ENCODE measurements around the gene FAM107B.
A peak's percentile ranks its signal among the peaks of the same experiment; 100 is the strongest.
"Not testable (repeated sequence)": the region's sequence is repeated elsewhere in the genome, so short reads cannot be mapped to it uniquely, and the experiment has no call there.

The FAM107B gene

DNA sequence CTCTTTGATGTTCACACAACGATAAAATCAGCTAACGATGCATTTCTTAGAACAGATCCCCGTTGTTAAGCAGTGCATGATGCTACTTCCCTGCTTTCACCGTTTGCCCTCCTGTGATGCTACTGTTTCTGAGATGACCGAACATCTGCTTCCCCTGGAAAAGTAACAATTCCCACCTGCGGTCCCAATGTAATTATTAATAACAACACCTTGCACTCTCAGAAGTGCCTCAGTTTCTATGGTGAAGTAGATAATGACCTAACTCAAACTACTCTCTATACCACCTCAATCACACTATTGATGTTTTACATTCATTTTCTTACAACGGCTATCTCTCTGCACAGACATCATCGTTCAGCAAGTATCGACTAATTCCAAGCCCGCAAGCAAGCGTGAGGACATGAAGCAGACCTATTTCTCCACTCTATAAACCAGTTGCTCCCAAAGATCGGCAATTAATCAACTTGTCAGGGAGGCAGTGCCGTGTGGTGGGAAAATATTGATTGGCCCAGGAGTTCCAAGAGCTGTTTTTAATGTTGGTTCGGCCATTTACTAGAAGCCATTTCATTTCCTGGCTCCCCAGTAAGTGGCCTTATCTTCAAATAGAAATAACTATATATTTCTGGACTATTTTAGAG is 42.7 kb downstream of the FAM107B start:
- DNase-seq = no peak

DNA sequence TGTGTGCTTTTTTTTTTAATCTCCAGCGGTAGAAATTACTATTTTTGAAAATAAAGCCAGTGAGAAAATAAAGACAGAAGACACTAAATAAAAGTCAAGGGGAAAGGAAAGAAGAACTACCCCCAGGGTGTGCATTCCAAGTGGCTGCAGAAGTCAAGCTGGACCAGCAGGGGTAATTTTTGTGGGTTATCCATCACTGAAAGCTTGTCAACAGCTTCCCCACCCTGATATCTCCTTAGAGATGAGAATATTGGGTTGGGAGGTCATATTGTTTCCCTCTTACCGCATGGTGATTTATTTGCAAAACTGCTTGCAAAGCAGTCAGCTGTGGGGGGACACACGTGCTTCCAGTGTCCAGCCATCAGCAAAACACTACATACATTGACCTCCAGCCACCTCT is 46.4 kb downstream of the FAM107B start:
- DNase-seq = peak; percentile 42

DNA sequence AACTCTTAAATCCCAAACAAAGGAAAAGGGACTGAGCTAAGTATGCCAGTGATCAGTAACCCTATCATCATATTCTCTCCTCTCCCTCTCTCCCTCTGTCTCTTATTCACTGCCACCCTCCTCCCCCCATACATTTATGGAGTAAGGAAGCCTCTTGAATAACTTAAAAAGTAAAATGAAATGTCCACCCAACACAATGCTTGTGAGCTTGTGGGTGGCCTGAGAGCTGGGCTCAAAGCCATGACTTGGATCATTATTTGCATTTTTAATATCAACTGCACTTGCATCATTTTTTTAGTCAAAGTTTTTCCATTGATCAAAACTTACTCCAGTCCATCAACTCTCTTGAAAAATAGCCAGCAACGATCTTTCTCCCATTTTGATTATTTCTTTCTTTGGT is 46.8 kb downstream of the FAM107B start:
- DNase-seq = peak; percentile 18

DNA sequence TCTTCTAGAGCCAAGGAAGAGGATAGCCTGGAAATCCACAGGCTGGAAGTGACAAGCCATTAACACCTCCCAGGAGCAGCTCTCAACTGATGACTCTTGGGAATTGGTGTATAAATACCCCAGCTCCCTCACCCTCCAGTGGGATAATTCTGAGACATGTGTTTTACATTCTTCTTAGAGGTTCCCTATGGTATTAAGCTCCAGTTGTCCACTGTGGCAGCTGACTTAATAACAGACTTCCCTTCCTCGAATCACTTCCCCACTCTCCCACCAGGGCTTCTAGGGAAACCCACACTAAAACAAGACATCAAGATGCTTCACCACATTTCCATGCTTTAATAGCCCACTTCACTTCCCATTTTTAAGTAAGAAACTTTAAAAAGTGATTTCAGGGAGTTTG is 47.2 kb downstream of the FAM107B start:
- peak; percentile 21 for DNase-seq

DNA sequence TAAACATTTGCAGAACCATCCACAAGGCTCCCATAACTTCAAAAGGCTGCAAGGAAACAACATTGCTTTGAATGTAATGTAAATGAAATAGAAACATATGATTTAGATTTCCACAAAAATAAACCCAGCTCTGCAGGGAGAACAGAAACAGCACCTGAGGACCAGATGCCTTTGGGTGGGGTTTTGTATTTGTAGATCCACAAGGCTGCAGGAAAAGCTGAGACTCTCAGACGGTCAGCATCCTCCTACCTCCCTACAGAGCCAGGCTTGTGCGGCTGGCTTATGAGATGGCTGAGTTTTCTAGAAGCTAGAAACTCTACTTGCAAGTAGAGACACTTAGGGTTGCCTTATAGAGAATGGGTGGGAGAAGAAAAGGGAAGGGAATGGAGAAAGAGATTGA is 49.8 kb downstream of the FAM107B start:
- no peak for DNase-seq

DNA sequence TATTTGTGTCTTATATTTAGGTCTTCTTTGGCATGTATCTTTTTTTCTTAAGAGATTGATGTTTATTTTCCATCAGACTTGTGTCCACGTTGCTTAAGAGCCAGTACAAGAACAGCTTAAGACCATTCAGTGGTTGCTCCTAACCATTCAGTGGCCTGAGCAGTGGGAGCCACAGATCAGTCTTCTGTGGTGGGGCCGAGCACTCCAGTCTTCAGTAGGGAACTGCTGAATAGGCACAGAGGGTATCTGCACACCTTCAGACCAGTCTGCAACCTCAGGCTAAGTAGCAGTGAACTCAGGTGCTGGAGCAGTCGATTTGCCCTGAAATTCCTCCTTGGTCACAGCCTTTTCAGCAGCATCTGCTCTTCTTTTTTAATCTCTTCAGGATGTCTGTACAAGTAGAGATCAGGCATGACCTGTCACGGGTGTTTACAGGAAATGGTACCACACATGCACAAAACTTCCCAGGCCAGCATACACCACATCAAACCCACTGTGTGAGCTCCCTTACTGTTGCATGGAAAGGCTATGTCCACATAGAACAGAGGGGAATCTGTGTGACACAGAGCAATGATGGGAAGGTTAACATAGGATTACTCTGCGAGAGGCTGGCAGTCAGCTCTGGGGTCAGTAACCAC is 51.5 kb downstream of the FAM107B start:
- DNase-seq = no peak

DNA sequence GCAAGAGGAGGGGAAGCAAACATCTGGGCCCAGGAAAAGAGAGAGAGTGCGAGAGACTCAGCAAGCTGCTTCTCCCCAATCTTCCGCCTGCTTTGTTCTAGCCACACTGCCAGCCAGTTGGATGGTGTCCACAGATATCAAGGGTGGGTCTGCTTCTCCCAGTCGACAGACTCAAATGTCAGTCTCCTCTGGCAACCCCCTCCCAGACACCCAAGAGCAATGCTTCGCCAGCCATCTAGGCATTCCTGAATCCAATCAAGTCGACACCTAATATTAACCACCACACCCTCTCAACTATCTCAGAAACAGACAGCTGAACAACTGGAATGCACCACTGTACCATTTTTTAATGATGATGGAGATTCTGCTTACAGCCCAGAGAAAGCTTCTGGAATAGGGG is 57.1 kb downstream of the FAM107B start:
- DNase-seq = no peak

DNA sequence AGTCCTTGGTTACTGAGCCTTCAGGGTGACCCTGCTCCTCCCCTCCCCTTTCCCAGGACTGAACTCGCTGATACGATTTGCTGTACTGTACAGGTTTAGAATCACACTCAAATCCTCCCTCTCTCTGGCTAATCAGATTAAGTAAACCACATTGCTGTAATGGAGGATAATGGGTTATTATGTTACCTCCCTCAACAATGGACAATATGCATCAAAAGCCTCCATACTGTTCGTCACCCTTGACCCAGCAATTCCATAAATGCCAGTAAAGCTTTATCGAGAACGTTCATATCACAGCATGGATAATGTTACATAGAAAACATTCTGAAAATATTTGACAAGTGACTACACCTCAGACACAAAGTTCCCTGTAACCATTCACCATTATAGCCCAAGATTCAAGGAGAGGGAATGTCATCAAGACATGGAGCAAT is 61.7 kb downstream of the FAM107B start:
- peak; percentile 26 for DNase-seq

DNA sequence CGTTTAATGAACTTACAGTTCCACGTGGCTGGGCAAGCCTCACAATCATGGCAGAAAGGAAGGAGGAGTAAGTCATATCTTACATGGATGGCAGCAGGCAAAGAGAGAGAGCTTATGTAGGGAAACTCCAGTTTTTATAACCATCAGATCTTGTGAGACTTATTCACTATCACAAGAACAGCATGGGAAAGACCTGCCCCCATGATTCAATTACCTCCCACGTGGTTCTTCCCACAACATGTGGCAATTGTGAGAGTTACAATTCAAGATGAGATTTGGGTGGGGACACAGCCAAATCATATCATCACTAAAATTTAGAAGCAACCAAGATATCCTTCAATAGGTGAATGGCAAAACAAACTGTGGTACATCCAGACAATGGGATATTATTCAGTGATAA is 65.4 kb downstream of the FAM107B start:
- DNase-seq = not testable (repeated sequence)

DNA sequence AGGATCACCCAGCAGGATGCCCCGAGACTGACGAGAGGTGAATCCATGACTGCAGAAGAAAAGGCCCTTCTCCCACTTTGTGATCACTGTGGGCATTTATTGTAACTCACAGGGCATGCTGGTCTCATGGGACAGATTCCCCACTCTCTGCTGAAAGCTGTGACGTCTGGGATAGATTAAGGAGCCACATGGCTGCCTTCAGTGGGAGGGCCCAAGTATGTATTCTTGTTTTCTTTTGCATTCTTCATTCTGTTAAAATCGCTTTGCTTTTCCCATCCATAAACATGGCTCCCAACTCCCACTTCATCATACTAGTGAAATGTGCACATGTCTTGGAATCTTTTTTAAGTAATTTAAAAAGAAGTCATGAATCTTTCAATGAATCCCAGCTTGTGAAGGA is 67.2 kb downstream of the FAM107B start:
- peak; percentile 85 for DNase-seq

DNA sequence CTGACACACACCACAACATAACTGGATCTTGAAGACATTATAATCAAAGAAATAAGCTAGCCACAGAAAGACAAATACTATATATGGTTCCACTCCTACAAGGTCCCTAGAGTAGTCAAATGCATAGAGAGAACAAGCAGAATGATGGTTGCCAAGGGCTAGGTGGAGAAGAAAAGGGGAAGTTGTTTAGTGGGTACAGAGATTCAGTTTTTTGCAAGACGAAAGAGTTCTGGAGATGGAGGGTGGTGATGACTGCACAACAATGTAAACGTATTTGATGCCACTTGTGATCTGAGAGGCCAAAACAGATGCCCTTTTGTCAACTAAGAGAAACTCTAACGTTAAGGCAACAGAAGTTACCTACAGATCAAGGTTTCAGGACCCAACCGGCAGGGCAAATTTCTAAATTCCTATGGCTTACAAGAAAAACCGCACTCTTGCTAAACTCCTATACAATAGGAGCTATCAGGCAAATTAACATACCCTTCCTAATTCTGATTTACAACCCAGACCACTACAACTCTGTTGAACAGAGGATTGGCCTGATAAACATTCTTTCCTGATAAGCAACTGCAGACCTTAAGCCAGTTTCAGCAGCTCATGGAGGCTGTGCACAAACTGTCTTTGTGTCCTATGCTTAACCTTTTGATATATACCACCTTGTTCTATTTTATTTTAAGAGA is 69.0 kb downstream of the FAM107B start:
- DNase-seq = no peak

DNA sequence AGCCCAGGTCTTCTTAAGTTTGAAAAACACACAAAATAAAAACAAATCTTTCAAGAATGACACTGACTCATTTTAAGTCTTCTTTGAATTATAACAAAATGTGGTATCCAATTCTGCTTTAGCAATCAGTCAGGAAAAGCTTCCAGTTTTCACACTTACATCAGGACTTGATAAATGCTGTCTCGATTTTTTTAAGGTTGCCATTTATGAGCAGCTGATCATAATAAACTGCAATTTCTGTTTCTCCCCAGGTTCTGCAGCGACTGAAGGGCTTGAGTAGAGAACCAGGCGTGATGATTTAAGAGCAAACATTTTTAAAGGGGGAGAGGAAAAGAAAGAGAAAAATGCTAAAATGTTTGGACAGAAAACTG is 71.1 kb downstream of the FAM107B start:
- DNase-seq = no peak

DNA sequence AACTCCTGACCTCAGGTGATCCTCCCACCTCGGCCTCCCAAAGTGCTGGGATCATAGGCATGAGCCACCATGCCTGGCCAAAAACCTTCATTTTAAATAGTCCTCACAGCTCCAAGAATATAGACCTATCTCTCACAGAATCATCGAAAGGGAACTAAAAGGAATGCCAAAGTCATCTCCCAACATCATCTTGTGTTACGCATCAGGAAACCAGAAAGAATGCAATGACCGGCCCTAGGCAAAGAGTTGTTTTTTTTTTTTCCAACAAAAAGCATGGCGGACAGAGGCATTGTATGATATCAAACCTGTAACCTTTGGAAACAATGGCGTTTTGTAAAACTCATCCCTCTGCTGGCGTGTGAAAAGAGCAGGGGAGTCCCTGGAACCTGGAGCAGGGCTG is 73.2 kb downstream of the FAM107B start:
- DNase-seq = no peak

DNA sequence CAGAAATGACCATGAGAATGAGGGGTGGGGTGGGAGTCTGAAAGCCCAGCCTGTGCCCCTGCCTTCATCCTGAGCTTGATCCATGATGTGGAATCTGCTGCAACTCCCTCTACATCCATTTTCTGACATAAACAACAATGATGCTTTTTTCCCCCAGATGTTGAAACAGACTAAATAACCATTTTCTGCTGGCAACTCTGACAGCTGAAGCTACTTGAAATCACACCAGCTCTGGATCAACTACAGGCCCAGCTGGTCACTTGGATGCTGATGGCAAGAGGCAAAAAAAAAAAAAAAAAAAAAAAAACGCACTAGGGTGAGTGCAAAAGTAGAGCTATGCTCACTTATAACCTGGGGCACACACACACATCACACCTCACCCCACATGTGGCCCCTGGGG is 74.2 kb downstream of the FAM107B start:
- no peak for DNase-seq

DNA sequence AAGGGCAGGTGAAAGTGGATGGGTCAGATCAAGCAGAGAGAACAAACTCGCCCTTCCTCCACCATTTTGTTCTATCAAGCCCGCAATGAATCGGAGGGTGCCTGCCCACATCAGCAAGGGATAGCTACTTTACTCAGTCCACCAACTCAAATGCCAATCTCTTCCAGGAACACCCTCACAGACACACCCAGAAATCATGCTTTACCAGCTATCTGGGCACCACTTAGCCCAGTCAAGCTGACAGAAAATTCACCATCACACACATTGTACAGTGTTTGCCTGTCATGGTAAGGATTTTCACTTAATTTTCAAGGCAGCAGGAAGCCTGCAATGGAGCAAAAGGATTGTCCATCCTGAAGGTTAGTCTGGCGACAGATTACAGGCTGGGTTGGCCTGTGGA is 75.2 kb downstream of the FAM107B start:
- DNase-seq = no peak

DNA sequence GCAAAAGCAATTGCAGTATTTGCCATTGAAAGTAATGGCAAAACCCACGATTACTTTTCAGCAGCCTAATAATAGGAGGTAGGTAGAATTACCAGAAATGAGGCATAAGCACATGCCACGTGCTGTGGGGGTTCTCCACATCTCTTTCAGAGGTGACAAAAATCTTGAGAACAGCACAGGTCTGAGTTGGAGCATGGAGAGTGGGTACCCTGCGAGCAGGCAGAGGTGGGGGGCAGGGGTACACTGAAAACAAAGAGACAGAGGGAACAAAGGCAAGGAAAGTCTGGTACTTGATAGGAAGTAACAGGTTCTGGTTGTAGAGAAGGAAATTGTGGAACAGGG is 75.9 kb downstream of the FAM107B start:
- DNase-seq = no peak

DNA sequence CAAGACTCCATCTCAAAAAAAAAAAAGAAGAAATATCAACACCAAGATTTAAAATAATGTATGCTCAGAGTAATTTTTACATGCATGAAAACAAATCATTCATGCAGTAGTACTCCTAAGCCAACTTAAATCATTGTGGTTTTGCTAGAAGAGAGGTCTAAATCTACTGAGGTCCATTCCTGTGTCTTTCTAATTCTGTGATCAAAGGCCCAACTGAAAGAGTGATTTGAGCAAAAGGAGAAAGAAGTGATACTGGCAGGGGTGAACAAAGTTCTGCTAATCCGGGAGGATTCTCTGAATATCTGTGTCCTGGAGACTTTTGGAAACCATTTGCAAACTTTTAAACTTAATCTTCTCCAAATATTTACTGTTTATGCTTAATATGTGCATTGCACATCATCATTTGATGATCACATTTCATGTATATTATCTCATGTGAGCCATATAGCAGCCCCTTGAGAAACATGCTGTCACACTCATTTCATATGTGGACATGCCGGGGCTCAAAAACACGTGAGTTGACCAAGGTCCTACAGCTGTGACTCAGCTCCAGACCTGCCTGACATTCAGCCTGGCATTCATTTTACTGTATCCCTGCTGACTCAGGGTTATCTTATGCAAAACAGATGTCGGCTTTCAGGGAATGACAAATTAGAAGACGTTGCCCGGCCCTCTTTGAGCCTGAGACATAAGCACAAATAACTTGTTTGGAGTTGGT is 76.4 kb downstream of the FAM107B start:
- DNase-seq = peak; percentile 75

DNA sequence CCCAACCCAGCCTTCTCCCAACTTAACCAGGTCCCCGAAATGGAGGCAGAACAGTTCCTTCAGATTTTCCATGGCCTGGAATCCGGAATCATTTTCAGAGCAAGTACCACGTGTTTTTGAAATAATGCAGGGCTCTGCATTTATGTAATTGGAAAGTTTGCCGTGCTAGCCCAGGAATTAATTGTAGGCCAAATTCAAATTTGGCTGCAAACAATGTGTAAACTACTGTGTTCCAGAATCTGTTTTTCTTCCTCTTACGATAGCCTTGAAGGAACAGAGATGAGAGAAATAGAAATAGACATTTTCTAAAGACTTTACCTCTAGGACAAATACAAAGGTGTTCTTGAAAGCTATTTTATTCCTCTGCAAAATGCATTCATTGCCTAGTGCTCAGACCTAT is 77.4 kb downstream of the FAM107B start:
- no peak for DNase-seq

DNA sequence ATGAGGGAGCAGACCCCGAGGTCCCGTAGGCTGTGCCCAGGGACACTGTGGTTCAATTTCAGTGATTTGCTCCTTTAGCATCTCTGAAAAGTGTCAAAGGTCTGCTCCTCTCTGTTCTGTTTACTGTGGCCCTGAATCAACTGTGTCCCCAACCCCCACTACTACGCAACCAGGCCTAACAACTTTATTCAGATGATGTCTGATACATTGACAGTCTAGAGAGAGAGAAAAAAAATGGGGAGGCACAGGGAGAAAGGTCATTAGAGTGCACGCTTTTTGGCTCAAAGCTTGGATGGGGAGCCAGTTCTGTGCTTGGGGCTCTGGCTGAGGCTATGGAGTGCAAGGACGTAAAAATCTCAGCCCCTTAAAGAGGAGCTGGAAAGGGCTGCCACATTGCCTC is 77.9 kb downstream of the FAM107B start:
- no peak for DNase-seq

DNA sequence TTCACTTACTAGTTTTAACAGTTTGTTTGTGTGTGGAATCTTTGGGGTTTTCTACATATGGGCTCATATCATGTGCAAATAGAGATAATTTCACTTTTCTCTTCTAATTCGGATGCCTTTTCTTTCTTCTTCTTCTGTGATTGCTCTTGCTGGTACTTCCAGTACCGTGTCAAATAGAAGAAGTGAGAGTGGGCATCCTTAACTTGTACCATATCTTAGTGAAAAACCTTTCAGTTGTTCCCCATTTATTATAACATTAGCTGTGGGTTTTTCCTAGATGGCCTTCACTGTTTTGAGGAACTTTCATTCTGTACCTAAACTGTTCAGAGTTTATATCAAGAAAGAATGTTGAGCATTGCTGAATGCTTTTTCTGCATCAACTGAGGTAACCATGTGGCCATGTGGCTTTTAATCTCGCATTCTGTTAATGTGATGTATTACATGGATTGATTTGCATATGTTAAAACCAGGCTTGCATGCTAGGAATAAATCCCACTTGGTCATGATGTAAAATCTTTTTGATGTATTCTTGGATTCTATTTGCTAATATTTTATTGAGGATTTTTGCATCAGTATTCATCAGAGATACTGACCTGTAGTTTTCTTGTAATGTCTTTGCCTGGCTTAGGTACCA is 78.7 kb downstream of the FAM107B start:
- no peak for DNase-seq

DNA sequence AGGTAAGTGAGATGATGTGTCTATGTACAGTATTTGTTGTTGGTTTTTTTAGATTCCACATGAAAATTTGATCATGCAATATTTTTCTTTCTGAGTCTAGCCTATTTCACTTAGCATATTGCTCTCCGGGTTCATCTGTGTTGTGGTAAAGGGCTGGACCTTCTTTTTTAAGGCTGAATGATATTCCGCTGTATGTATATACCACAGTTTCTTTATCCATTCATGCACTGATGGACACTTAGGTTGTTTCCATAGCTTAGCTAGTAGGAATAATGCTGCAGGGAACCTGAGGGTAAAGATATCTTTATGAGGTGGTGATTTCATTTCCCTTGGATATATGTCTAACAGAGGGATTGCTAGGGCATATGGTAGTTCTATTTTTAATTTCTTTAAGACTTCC is 80.8 kb downstream of the FAM107B start:
- no peak for DNase-seq

DNA sequence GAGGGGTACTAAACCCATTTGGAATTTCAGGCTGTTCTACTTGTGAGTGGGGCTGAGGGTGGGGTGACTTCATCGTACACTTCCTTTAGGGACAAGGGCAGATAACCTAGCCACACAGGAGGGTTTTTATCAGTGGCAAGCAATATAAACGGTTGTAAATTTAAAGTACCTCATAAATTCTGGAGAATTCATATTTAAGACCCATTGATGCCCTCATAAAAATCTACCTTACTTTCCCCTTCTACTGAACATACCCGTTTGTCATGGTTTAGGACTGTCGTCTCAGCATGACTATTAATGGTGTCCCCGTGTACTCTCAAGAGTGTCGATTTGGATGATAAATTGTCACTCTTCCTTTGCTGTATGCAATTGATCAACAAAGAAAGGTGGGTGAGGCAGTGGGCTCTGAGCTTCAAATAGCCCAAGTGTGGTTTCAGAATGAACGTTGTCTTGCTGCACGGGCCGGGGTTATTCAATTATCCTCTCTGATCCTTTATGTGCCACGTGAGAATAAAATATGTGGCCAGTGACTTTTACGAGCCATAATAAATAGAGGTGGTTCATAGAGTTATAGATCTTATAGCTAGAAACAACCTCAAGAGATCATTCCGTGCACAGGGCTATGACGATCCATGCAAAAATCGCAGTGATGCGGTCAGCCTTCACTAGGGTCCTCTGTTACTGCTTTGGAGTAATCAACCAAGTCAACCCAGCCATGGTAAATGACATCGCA is 82.2 kb downstream of the FAM107B start:
- no peak for DNase-seq

DNA sequence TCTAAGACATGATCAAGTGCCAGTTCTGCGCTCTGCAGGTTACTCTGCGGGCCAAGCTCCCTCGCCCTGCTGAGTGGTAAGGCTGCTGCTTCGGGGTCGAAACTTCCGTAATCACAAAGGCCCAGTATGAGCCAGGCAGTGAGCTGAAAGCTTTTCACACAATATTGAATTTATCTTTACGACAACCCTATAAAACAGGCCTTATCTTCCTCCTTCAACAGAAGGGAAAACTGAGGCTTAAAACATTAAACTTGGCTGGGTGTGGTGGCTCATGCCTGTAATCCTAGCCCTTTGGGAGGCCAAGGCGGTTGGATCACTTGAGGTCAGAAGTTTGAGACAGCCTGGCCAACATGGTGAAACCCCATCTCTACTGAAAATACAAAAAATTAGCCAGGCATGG is 83.3 kb downstream of the FAM107B start:
- DNase-seq = no peak
